ENCODE data around the gene IFITM5. TPM values are rescaled to one million over a fixed set of nuclear protein-coding genes. Genes with fewer than 3 reads are reported as not detected.
A peak's percentile ranks its signal among the peaks of the same experiment; 100 is the strongest.

Gene IFITM5
- total and polyA plus RNA-seq, 9 of the 15 experiments (the other 6 are each of a cell fraction or from before 2014, with no cell fraction given) = 0.19 TPM; not detected in 8

GRCh38 chr11:297586-298405 is 1.5 kb downstream of the IFITM5 start (continued):
- no peak for TF ChIP-seq ZKSCAN3 (CRISPR knock-in tag; IDR thresholded peaks at IDR 0.05)
- TF ChIP-seq ZNF511 (CRISPR knock-in tag; IDR thresholded peaks at IDR 0.05) = no peak; the same call in 1 of the 2 replicates
- TF ChIP-seq GABPA (tag; conservative IDR thresholded peaks at IDR 0.05; ENCODE audit: low read depth) = no peak
- TF ChIP-seq, protein P1, sequence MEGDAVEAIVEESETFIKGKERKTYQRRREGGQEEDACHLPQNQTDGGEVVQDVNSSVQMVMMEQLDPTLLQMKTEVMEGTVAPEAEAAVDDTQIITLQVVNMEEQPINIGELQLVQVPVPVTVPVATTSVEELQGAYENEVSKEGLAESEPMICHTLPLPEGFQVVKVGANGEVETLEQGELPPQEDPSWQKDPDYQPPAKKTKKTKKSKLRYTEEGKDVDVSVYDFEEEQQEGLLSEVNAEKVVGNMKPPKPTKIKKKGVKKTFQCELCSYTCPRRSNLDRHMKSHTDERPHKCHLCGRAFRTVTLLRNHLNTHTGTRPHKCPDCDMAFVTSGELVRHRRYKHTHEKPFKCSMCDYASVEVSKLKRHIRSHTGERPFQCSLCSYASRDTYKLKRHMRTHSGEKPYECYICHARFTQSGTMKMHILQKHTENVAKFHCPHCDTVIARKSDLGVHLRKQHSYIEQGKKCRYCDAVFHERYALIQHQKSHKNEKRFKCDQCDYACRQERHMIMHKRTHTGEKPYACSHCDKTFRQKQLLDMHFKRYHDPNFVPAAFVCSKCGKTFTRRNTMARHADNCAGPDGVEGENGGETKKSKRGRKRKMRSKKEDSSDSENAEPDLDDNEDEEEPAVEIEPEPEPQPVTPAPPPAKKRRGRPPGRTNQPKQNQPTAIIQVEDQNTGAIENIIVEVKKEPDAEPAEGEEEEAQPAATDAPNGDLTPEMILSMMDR (IDR thresholded peaks at IDR 0.05 in 2 of 3, conservative IDR thresholded peaks at IDR 0.05 in 1 of 3; ENCODE audit: insufficient read depth in 2 of 3, low read depth in 1 of 3, low read length in 3 of 3) = peak; percentile 24 to 52 (median 26); a peak in 3 of 6 replicates
- no peak for TF ChIP-seq ZNF174 (CRISPR knock-in tag; IDR thresholded peaks at IDR 0.05)
- TF ChIP-seq, protein P2, sequence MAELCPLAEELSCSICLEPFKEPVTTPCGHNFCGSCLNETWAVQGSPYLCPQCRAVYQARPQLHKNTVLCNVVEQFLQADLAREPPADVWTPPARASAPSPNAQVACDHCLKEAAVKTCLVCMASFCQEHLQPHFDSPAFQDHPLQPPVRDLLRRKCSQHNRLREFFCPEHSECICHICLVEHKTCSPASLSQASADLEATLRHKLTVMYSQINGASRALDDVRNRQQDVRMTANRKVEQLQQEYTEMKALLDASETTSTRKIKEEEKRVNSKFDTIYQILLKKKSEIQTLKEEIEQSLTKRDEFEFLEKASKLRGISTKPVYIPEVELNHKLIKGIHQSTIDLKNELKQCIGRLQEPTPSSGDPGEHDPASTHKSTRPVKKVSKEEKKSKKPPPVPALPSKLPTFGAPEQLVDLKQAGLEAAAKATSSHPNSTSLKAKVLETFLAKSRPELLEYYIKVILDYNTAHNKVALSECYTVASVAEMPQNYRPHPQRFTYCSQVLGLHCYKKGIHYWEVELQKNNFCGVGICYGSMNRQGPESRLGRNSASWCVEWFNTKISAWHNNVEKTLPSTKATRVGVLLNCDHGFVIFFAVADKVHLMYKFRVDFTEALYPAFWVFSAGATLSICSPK (IDR thresholded peaks at IDR 0.05; ENCODE audit: borderline replicate concordance) = no peak
- TF ChIP-seq OTX1 (CRISPR knock-in tag; IDR thresholded peaks at IDR 0.05) = no peak
- TF ChIP-seq, protein P3, sequence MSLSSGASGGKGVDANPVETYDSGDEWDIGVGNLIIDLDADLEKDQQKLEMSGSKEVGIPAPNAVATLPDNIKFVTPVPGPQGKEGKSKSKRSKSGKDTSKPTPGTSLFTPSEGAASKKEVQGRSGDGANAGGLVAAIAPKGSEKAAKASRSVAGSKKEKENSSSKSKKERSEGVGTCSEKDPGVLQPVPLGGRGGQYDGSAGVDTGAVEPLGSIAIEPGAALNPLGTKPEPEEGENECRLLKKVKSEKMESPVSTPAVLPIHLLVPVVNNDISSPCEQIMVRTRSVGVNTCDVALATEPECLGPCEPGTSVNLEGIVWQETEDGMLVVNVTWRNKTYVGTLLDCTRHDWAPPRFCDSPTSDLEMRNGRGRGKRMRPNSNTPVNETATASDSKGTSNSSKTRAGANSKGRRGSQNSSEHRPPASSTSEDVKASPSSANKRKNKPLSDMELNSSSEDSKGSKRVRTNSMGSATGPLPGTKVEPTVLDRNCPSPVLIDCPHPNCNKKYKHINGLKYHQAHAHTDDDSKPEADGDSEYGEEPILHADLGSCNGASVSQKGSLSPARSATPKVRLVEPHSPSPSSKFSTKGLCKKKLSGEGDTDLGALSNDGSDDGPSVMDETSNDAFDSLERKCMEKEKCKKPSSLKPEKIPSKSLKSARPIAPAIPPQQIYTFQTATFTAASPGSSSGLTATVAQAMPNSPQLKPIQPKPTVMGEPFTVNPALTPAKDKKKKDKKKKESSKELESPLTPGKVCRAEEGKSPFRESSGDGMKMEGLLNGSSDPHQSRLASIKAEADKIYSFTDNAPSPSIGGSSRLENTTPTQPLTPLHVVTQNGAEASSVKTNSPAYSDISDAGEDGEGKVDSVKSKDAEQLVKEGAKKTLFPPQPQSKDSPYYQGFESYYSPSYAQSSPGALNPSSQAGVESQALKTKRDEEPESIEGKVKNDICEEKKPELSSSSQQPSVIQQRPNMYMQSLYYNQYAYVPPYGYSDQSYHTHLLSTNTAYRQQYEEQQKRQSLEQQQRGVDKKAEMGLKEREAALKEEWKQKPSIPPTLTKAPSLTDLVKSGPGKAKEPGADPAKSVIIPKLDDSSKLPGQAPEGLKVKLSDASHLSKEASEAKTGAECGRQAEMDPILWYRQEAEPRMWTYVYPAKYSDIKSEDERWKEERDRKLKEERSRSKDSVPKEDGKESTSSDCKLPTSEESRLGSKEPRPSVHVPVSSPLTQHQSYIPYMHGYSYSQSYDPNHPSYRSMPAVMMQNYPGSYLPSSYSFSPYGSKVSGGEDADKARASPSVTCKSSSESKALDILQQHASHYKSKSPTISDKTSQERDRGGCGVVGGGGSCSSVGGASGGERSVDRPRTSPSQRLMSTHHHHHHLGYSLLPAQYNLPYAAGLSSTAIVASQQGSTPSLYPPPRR (CRISPR knock-in tag; IDR thresholded peaks at IDR 0.05; ENCODE audit: borderline replicate concordance) = 0 out of 2 replicates have a peak, but pooled peaks have one; percentile 67
- TF ChIP-seq KAT7 (CRISPR knock-in tag; IDR thresholded peaks at IDR 0.05; ENCODE audit: borderline replicate concordance) = no peak
- no peak for TF ChIP-seq ZSCAN29 (IDR thresholded peaks at IDR 0.05)
- no peak for TF ChIP-seq NCOA1 (IDR thresholded peaks at IDR 0.05; ENCODE audit: low read depth)
- TF ChIP-seq EP400 (IDR thresholded peaks at IDR 0.05) = peak; percentile 68
- no peak for TF ChIP-seq ZSCAN32 (CRISPR knock-in tag; IDR thresholded peaks at IDR 0.05)
- TF ChIP-seq NUFIP1 (IDR thresholded peaks at IDR 0.05; ENCODE audit: partially characterized antibody) = no peak
- TF ChIP-seq NFXL1 (CRISPR knock-in tag; IDR thresholded peaks at IDR 0.05) = no peak
- TF ChIP-seq SREBF1 (IDR thresholded peaks at IDR 0.05; ENCODE audit: borderline replicate concordance, low read depth, low read length) = no peak
- no peak for TF ChIP-seq ZBTB17 (CRISPR knock-in tag; IDR thresholded peaks at IDR 0.05)
- TF ChIP-seq NR2C2 (CRISPR knock-in tag; IDR thresholded peaks at IDR 0.05) = 0 out of 2 replicates have a peak, but pooled peaks have one; percentile 22
- no peak for TF ChIP-seq NR2C2 (tag; IDR thresholded peaks at IDR 0.05)

Data from K562 (cell line).